Activated T-cell treated with anti-CD3 and anti-CD28 coated beads, Interleukin-2, amount 50 U/mL, for 4 hours (primary cell): ENCODE results near the gene NEK9. TPM values are rescaled to one million over a fixed set of nuclear protein-coding genes. Genes with fewer than 3 reads are reported as not detected.
A peak's percentile ranks its signal among the peaks of the same experiment; 100 is the strongest.

Experiments
- ATAC-seq, 2 donors: fragments of 200-7000 bp; cut with Tn5 transposase; one replicate each; pipeline ENCODE4 v1.10.0; 2021
- DNase-seq: peaks from one replicate; pipeline ENCODE4 v3.0.0-alpha.2; 2020
- H3K27me3 Mint-ChIP-seq: one replicate; pipeline ENCODE4 v1.8.0; 2021; ENCODE audit warnings: low read depth, mixed read lengths
- H3K36me3 Mint-ChIP-seq: one replicate; pipeline ENCODE4 v1.8.0; 2022; ENCODE audit warnings: mixed read lengths; ENCODE audit not compliant: insufficient read depth
- H3K4me1 Mint-ChIP-seq: one replicate; pipeline ENCODE4 v1.8.0; 2021; ENCODE audit warnings: low read depth, mixed read lengths
- H3K4me3 Mint-ChIP-seq: one replicate; pipeline ENCODE4 v1.8.0; 2021; ENCODE audit warnings: mild to moderate bottlenecking, moderate library complexity, mixed read lengths
- H3K9me3 Mint-ChIP-seq: one replicate; pipeline ENCODE4 v1.8.0; 2021; ENCODE audit warnings: mixed read lengths
- total RNA-seq, 3 donors: library from RNA; stranded (reverse); gene quantifications; one replicate each; pipeline ENCODE4 v1.2.1, GENCODE V29; 2021

The NEK9 gene
- 10 to 100 TPM; 48.5 to 51.2 (median 50.4) TPM for total RNA-seq

DNA sequence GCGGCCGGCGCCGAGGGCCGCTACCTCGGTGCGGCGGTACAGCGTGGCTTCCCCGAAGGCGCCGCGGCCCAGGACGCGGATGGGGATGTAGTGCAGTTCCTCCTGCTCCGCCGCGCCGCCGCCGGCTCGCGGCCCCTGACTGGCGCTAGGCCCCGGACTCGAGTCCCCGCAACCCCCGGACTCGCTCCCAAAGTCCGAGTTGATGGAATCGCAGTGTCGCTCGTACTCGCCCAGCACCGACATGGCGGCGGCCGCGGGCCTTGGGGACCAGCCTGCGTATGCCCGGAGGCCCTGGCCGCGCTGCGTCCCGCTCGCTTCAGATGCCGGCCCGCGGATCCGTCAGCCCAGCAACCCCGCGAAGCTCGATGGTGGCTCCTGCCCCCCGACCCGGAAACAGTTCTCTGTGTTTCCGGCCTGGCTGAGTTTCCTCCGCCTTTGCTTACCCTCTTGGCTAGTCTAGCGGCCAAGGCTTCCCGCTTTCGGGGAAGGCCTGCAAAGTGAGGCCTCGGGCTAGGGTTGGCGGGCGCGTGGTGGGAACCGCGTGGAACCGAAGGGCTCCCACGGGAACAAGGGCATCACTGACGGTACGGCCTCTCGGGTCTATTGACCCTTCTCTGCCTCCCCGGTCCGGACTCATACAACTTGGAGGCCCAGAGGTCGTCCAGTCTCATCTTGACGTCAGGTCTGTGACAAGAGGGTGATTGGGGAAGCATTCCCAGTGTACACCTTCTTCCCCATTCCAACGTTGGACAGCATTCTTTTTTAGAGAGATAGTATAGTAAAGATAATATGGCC, at the start of gene NEK9:
Gene NEK9 (minus strand): TSS at position 370 of the 795 bp plus-strand sequence. CDS start 127 bp downstream, at position 243.
- Mint-ChIP-seq H3K9me3 (no peaks in the 10 kb centered on the region), H3K27me3 (no peaks in the 10 kb centered on the region), H3K4me1 (peaks cover 36% of the 10 kb centered on the region), H3K36me3 (peaks cover 14% of the 10 kb centered on the region), H3K4me3 (peak within 1 kb of the TSS; percentile 97)
- ATAC-seq (peak; percentile 96 to 97), DNase-seq (peak; percentile 80)

DNA sequence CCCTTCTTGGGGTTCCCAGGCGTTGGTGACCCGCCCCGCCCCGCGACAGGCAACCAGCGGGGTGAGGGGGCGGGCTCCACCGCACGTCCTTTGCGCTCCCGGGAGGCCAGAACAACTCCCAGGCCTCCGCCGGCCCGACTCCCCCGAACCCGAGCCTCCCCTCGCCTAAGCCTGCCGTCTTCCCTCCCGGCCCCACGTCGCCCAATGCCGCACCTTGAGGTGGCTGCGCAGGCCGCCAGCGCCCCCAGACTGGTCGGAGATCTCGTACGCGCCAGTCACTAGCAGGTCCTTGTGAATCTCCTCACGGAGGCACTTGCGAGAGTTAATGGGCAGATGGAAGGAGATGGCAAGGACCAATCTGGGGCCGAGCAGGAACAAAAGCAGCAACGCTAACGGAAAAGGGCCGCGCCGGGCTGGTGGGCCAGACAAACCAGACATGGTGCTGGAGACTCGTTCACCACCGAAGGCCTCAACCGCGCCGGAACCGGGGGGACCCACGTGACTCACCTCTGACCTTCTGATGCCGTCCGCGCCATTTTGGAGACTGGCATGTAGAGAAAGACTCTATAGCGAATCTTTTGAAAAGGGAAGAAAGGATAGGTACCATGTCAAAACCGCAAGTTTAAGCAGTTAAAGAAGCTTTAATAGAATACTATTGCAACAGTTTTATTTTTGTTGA, 49.4 kb upstream of the NEK9 start, which contains the start of gene TMED10:
Gene TMED10 (minus strand): TSS at position 471 of the 679 bp plus-strand sequence. CDS start 33 bp downstream, at position 438.
- DNase-seq (peak; percentile 88), ATAC-seq (peak; percentile 83)
- H3K27me3 Mint-ChIP-seq = no peaks in the 10 kb centered on the region
- no peaks in the 10 kb centered on the region for H3K36me3 Mint-ChIP-seq
- no peaks in the 10 kb centered on the region for H3K9me3 Mint-ChIP-seq
- peaks cover 43% of the 10 kb centered on the region for H3K4me1 Mint-ChIP-seq
- H3K4me3 Mint-ChIP-seq = peak within 1 kb of the TSS; percentile 90

DNA sequence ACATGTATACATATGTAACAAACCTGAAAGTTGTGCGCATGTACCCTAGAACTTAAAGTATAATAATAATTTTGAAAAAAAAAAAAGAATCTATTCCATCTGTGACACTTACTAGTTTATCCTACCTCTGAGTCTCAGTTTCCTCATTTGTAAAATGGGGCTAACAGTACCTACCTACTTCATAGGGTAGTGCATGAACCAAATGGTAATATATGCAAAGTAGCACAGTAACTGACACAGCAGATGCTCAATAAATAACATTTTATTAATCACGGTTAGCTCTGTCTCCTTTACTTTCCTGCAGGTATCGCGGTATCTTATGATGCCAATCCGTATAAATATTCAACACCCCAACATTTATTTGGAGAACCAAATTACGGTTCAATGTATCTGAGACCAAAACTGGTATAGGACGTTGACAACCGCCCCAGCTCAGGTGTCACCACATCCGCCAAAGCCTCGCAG, 48.9 kb upstream of the NEK9 start:
- Mint-ChIP-seq H3K36me3 (no peaks in the 10 kb centered on the region), H3K9me3 (no peaks in the 10 kb centered on the region), H3K4me3 (peak overlapping the region; percentile 90), H3K27me3 (no peaks in the 10 kb centered on the region), H3K4me1 (peaks cover 49% of the 10 kb centered on the region)
- ATAC-seq = peak; percentile 0 to 1
- DNase-seq = no peak

DNA sequence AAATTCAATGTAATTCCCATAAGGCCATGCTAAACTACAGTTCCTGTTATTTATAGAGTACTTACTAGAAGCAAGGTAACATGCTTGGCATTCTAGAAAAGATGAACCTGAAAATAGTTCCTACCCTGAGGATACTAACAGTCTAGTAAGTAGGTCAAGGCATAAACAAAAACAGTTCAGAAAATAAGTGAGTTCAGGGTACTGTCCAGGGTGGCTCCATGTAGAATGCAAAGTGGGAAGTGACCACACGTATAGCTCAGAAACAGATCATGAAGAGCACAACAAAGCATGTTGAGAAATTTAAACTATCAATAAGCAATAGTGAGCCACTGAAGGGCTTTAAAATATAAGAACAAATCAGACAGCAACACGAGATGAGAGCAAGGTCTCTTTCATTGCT, 47.2 kb upstream of the NEK9 start:
- no peak for DNase-seq
- H3K27me3 Mint-ChIP-seq = no peaks in the 10 kb centered on the region
- ATAC-seq = no peak
- H3K9me3 Mint-ChIP-seq = no peaks in the 10 kb centered on the region
- peak overlapping the region; percentile 43 for H3K4me3 Mint-ChIP-seq
- H3K4me1 Mint-ChIP-seq = peaks cover 61% of the 10 kb centered on the region
- H3K36me3 Mint-ChIP-seq = no peaks in the 10 kb centered on the region

DNA sequence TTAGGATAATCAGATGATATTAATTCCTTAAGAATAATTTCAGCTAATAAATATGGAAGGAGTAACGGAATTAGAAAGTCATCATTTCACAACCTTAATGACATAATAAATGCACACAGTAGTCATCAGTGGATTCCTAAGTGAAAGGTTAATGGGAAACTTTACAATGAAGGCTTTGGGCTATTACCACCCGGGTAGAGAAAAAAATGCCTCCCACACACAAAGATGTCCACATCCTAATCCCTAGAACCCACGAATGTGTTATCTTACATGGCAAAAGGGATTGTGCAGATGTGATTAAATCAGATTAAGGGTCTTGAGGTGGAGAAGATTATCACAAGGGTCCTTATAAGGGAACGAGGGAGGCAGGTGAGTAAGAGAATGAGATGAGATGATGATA, 43.9 kb upstream of the NEK9 start:
- DNase-seq (no peak), ATAC-seq (no peak)
- Mint-ChIP-seq H3K9me3 (no peaks in the 10 kb centered on the region), H3K4me3 (no peak overlapping the region), H3K27me3 (no peaks in the 10 kb centered on the region), H3K4me1 (peaks cover 84% of the 10 kb centered on the region), H3K36me3 (peaks cover 3% of the 10 kb centered on the region)

DNA sequence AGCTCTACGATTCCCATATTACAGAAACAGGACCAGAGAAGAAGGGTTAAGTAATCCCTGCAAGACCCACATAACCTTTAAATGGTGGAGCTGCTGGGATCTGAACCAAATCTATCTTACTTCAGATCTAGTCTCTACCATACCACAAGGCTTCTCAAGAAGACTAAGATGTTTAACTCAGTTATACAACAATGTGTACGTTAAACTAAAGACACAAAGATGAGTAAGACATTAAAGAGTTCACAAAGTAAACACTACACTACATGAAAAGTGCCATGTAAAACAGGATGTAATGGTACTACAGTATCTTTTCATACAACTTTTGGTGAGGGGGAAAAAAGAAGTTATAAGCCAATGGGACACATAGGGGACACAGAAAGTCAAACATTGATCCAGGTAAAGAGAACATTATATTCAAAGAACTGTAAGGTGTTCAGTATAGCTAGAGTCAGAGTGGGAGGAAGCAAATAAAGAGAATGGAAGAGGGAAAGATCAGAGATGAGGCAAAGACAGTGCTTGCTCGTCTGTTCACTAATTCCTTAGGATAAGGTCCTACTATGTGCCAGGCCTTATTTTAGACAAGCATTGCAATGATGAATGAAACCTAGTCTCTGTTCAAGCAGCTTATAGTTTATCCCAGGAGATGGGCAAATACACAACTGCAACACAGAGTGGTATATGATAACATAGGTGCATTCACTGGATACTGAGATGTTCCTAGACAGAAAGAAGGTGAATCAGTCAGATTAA, 41.9 kb upstream of the NEK9 start:
- no peak overlapping the region for H3K4me3 Mint-ChIP-seq
- ATAC-seq = no peak

DNA sequence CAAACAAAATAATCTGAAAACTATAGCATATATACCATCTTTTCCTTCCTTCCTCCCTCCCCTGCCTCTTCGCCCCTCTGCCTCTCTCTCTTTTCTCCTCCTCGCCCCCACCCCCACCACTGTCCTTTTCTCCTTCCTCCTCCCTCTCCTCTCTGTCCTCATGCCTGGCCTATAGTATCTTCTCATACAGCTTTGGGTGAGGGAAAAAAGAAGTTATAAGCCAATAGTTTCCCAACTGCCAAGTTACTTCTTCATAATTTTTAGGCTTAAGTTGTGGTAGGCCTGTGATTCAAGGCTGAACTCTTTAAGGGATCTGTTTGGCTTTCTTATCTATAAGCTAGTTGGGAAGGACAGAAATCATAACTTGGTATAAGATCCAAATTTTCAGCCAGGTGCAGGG, 40.5 kb upstream of the NEK9 start:
- peaks cover 3% of the 10 kb centered on the region for H3K36me3 Mint-ChIP-seq
- H3K27me3 Mint-ChIP-seq = no peaks in the 10 kb centered on the region
- H3K9me3 Mint-ChIP-seq = no peaks in the 10 kb centered on the region
- DNase-seq (no peak), ATAC-seq (no peak)
- peaks cover 67% of the 10 kb centered on the region for H3K4me1 Mint-ChIP-seq
- H3K4me3 Mint-ChIP-seq = no peak overlapping the region

More for the DNA sequence above, 41.9 kb upstream of the NEK9 start:
- Mint-ChIP-seq H3K4me1 (peaks cover 77% of the 10 kb centered on the region), H3K9me3 (no peaks in the 10 kb centered on the region), H3K36me3 (peaks cover 3% of the 10 kb centered on the region), H3K27me3 (no peaks in the 10 kb centered on the region)
- no peak for DNase-seq

DNA sequence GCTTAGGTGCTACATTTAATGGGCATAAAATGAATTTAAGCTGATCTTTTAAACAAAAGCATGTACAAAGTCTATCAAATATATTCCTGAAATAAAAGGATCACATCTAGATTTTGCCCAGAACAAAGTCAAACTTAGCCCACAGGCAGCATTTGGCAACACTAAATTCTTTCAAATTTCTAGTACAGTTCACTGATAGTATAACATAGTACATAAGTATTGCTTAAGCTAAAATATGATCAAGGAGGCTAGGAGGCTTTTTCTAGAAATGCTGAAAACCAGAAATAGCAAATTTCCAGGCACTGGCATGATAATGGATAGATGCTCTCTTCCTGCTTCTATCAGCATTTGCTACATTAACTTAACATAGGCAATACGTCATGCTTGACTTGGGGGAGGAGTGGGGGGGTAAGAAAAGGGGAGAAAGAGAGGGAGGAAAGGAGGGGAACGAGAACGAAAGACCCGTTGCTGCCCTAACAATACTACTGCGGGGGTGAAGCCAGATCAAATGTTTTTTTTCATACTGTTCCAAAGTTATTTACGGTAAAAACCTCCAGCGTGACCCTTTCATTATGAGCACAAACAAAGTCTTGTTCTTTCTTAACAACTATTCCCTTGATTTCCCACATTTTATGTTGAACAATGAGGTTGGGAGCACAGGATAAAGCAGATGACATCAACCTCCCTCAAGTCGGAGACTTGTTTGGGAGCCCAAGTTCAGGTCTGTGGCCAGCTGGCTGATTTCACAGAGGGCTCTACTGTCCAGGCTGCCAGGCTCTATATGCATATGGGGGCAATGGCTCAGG, 38.9 kb upstream of the NEK9 start:
- no peaks in the 10 kb centered on the region for H3K27me3 Mint-ChIP-seq
- no peaks in the 10 kb centered on the region for H3K9me3 Mint-ChIP-seq
- ATAC-seq = no peak
- H3K4me1 Mint-ChIP-seq = peaks cover 64% of the 10 kb centered on the region
- H3K36me3 Mint-ChIP-seq = peaks cover 3% of the 10 kb centered on the region
- DNase-seq = no peak
- H3K4me3 Mint-ChIP-seq = no peak overlapping the region

DNA sequence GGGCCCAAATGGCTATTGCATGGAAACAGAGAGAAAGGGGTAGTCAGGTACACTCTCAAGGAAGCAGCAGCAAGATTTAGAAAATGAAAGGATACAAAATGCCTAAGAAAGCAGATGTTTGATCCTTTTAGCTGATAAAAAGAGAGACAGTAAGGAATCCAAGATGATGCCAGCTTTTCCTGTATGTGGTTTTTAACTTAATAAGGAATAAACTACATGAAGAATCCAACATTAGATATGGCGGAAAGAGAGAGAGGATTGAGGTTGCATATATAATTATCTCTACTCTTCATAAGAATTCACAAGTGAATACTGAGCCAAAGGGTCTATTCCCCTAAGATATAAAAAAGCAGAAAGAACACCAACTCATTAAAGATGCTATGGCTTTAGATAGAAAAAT, 38.0 kb upstream of the NEK9 start:
- peaks cover 66% of the 10 kb centered on the region for H3K4me1 Mint-ChIP-seq
- ATAC-seq (no peak), DNase-seq (no peak)
- H3K36me3 Mint-ChIP-seq = peaks cover 3% of the 10 kb centered on the region
- no peak overlapping the region for H3K4me3 Mint-ChIP-seq
- no peaks in the 10 kb centered on the region for H3K9me3 Mint-ChIP-seq
- H3K27me3 Mint-ChIP-seq = no peaks in the 10 kb centered on the region

DNA sequence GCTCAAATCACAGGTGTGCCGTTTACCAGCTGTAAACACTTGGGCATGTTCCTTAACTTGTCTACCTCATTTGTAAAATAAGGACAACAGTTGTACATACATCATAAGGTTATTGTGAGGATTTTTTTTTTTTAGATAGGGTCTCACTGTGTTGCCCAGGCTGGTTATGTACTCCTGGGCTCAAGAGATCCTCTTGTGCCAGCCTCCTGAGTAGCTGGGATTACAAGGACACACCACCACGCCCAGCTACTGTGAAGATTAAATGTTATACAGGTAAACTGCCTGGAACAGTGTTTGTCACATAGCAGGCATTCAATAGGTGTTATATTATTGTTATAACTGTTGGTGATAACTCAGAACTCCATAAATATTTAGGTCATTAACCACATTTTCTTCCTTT, 36.8 kb upstream of the NEK9 start:
- Mint-ChIP-seq H3K4me3 (no peak overlapping the region), H3K9me3 (no peaks in the 10 kb centered on the region), H3K36me3 (peaks cover under 1% of the 10 kb centered on the region), H3K4me1 (peaks cover 67% of the 10 kb centered on the region), H3K27me3 (no peaks in the 10 kb centered on the region)
- ATAC-seq (no peak), DNase-seq (no peak)

DNA sequence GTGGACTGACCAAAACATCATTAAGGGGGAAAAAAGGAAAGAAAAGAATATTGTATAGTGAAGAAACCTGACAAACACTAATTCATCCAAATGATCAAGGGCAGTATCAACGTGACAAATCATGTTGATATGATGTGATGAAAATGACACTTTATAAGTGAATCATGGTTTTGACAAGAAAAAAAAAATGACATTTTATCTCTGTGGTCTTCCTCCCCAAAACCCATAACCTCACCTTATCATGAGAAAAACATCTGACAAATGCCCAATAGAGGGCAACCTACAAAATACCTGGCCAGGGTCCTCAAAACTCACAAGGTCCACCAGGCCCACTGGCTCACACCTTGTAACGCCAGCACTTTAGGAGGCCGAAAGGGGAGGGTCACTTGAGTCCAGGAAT, 35.8 kb upstream of the NEK9 start:
- Mint-ChIP-seq H3K36me3 (no peaks in the 10 kb centered on the region), H3K4me1 (peaks cover 60% of the 10 kb centered on the region), H3K9me3 (no peaks in the 10 kb centered on the region), H3K27me3 (no peaks in the 10 kb centered on the region), H3K4me3 (no peak overlapping the region)
- ATAC-seq = peak in 1 of 2 donors; percentile 48
- DNase-seq = no peak

DNA sequence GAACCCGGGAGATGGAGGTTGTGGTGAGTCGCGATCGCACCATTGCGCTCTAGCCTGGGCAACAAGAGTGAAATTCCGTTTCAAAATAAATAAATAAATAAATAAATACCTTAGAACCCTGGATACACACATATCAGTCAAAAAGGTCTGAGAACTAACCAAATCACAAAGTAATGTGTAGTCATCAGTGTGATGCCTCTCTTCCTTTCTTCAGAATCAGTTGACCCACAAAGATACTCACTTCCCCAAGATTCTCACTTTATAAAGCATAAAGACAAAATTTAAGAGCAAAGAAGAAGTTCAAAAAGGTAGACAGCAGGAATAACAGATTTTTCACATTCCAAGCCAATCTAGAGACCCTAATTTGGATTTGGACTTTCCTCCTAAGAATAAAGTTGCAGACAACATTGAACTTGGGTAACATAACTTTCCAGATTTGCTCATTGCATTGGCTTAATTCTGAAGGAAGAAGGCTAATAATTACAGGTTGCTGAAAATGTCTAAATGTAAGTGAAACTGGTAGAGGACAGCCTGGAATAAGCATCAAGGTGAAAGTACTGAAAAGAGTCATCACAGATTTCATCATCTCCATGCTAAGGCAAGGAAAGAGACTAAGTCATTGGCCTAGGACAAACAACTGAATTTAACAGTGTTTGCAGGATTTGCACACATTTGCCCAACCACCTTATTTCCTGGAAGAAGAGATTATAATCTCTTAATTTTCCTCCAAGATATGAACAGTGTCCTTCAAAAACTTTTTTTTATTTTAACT, 32.2 kb upstream of the NEK9 start:
- Mint-ChIP-seq H3K4me3 (no peak overlapping the region), H3K36me3 (no peaks in the 10 kb centered on the region), H3K4me1 (peaks cover 59% of the 10 kb centered on the region), H3K9me3 (no peaks in the 10 kb centered on the region), H3K27me3 (no peaks in the 10 kb centered on the region)
- DNase-seq (no peak), ATAC-seq (peak; percentile 62 to 77)

DNA sequence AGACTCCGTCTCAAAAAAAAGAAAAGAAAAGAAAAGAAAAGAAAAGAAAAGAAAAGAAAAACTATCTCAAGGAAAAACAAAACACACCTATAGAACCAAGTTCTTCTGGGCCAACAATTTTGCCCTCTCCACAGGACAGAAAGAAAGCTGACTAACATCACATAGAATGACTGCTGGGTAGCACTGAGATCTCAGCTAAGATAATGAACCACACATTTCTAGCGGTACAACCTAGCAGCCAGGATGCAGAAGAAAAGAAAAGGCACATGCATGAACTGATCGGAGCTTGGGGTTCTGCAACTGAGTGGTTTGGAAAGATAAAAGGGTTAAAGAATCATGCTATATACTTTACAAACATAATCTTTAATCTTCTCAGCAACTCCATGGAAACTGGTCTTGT, 30.1 kb upstream of the NEK9 start:
- Mint-ChIP-seq H3K4me1 (peaks cover 58% of the 10 kb centered on the region), H3K9me3 (no peaks in the 10 kb centered on the region), H3K4me3 (no peak overlapping the region), H3K27me3 (no peaks in the 10 kb centered on the region), H3K36me3 (peaks cover 4% of the 10 kb centered on the region)
- DNase-seq (no peak), ATAC-seq (peak; percentile 58 to 79)
